NCI-H2107 treated with DMSO at 0.1 percent for 48 hours (cell line): ENCODE measurements around the gene NDUFV1.
"Not testable (repeated sequence)": the region's sequence is repeated elsewhere in the genome, so short reads cannot be mapped to it uniquely, and the experiment has no call there.

ENCODE experiments used
- DNase-seq: peaks from one replicate; lab custom pipeline; 2025; ENCODE audit not compliant: unreplicated experiment; lab: John Stamatoyannopoulos, UW

The NDUFV1 gene

DNA sequence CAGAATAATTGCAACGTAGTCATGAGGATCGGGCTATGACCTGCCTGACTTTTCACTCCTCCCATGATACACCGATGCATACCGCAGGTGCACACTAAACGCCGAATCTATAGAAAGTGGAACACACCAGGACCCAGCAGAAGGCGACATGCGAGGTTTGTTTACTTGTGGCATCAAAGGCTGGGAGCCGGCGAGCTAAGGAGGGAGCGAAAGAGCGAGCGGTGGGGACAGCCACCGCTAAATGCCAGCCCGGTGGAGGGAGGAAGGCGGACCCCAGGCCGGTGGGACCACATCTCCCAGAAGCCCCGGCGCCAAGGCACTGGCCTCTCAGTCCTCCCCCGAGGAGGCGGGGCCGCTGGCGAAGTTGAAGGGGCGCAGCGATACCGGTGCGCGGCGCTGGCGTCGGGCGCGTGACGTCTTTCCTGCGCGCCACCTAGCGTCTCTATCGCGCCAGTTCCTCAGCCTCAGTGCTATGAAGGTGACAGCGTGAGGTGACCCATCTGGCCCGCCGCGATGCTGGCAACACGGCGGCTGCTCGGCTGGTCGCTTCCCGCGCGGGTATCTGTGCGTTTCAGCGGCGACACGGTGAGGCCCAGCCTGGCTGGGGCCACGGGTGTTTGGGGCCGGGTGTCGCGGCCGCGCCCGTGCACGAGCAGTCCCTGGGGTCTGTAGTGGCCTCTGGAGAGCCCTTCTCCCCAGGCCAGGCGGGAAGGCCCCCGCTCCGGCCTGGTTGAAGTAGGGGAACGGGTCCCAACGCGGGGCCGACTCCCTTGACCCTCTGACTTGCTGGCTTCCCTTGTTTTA, at the start of gene NDUFV1:
Gene NDUFV1, plus strand, starts transcription at position 445 of the 804 bp plus-strand sequence. Its CDS starts 69 bp downstream, at position 514.
- DNase-seq: peak; percentile 83

DNA sequence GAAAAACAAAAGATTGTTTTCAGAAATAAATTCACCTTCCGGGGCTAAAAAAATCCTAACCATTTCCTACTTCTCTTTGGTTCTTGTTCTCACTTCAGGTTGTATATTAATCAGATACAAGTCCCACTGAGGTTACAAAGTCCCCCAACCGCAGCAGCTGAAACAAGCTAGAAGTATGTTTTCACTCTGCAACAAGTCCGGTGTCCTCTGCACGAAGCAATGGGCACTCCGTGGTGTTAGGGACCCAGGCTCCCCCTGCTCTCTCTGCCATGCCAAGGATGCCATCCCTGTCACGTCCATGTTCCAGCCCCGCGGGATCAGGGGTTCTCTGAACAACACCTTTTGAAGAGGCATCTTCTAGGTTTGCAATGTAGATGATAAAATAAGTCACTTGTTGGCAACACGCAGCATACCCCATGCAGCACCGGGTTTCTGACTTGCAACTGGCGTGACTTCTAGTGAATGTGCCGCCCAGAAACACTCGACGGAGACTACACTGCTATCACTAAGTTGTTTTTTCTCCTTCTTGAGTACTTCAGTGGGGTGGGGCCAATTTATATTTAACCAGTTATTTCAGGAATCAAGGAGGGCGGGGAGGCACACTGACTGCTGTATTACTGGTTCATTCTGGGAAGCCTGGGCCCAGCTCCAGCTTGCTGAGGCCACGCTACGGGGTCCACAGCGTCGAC, 48.5 kb upstream of the NDUFV1 start:
- DNase-seq: no peak

DNA sequence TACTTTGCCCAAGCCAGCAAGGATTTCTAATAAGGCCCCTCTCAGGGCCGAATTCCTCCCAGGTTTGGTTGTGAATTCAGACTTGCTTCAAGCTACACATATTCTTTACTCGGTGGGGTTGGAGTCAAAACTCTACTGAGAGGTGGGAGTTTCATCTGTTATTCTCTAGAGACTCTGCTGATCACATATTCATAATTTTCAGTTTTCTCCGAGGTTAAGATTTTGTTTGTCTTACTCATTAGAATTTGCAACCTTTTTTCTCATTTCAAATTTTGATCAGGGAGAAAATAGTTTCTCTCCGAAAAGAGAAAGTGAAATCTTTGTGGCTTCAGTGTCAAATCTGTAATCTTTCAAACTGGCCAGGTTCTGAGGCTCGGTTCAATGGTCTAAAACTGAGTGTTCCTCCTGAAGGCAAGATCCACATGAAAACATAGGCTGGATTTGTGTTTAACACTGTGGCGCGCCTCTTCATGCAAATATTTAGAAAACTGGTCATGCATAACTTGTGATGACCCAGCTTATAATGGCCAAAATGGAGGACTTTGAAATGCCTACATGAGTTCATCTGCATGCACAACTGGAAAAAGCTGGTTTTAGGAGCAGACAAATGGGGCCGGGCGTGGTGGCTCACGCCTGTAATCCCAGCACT, 44.6 kb upstream of the NDUFV1 start:
- DNase-seq: no peak

DNA sequence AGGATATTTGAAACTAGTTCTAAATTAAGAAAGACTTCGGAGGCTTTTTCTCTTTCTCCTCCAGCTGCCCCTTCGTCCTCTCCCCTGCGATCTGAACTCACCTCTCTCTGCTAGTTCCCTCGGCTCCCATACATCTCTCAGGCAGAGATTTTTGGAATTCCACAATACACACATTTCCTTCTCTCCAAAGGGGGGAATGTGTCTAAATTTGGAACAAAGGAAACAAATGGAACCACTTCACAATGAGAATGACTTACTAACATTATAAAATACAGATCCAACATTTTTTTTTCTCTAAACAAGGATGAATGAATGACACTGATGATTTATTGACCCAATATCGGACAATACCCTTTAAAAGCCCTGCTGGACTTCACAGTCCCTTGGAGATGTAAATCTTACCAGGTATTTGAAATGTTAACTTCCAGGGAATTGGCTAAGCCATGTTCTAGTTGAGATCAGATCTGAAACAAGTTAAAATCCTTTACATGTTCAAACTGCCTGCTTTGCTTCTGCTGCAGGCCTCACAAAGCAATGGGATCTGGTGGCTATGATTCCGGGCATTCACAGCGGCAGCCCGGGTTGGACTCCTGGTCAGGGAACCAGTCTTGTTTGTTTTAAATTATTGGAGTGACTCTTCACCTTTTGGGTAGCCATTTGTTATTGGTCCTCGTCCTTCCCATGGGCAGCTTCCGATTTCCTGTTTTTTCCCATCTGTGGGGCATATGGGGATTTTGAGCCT, 43.6 kb upstream of the NDUFV1 start:
- no peak for DNase-seq

DNA sequence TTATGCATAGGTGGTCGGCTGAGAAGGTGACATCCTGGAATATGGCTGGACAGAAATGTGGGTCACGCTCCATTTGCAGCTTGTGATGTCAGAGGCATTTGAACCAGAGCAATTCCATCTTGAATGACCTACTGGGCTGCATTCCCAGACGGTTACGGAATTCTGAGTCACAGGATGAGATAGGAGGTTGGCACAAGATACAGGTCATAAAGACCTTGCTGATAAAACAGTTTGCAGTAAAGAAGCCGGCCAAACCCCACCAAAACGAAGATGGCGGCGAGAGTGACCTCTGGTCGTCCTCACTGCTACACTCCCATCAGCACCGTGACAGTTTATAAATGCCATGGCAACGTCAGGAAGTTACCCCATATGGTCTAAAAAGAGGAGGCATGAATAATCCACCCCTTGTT, 43.0 kb upstream of the NDUFV1 start:
- not testable (repeated sequence) for DNase-seq

DNA sequence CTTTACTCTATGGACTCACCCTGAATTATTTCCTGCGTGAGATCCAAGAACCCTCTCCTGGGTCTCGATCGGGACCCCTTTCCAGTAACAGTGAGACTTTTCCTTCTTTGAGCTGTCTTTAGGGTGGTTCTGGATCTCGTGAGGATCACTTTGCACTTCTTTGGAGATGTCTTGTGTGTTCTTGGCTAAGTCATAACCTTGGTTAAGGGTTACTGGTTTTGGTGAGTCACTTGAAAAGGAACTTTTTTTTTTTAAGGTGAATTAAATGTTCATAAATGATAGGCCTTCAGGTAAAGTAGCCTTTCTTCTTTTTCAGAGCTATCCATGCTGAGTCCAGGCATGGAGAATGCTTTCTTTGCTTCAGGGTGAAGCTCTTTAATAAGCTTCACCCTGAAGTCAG, 42.5 kb upstream of the NDUFV1 start:
- no peak for DNase-seq

DNA sequence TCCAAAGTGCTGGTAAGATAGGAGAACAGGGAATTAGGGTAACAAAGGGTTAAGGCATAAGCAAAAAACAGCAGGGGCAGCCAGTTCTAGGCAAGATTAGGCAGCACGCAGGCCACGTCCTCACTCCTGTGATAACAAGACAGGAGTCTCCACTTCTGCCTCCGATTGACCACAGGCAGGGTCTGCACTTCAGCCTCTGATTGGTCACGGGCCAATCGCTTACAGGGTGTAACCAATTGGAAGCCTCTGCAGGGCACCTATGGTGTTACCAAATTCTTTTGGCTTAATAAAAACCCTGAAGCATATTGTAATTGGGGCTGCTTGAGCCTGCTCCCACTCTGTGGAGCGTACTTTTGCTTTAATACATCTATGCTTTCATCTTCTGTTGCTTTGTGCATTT, 35.3 kb upstream of the NDUFV1 start:
- no peak for DNase-seq

DNA sequence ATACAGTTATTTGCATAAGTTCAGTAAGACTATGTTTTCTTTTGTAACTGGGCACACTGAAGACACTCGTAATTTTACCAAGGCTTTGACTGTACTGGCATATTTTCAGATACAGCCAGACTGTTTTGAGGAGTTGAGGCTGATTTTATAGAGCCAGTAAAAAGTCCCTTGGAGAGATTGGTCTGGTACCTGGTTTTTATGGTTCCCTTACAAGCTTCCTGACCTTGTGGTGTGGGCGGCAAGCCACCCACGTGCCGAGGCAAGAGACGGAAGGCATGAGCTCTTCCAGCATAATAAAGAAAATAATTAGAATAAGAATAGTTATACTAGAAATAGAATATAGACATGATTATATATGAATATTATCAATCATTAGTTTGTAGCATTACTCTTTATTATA, 34.4 kb upstream of the NDUFV1 start:
- no peak for DNase-seq

DNA sequence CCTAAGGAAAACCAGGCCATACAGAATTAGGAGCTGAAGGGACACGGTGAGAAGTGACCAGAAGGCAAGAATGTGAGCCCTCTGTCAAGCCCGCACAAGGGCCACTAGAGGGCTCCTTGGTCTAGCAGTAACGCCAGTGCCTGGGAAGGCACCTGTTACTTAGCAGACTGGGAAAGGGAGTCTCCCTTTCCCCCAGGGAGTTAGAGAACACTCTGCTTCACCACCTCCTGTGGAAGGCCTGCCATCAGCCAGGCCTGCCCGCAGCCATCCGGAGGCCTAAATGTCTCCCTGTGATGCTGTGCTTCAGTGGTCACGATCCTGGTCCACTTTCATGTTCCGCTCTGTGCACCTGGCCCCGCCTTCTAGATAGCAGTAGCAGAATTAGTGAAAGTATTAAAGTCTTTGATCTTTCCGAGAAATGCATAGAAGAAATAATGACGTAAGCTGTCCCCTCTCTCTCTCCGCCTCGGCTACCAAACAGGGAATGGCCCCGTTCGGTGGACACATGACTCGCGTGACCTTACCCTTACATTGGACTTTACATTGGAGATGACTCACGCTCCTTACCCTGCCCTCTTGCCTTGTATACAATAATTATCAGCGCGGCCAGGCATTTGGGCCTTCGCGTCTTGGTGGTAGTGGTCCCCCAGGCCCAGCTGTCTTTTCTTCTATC, 33.9 kb upstream of the NDUFV1 start:
- DNase-seq: peak; percentile 24

DNA sequence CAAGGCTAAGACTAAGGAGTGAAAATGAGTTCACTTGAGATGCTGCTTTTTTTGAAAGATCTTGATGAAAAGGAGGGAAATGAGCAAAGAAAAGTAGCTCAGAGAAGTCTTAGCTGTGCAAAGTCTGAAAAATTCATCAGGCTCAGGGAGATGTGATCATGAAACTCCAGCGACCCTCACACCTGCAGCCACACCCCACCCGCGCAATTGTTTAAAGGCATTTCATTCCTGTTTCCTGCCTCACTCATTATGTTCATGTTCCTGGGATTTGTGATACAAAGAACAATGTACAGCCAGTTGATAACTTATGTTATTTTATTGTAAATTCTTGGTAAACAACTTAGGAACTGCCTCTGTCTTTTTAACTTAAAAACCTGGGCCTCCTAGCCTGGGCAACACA, 31.8 kb upstream of the NDUFV1 start:
- no peak for DNase-seq

DNA sequence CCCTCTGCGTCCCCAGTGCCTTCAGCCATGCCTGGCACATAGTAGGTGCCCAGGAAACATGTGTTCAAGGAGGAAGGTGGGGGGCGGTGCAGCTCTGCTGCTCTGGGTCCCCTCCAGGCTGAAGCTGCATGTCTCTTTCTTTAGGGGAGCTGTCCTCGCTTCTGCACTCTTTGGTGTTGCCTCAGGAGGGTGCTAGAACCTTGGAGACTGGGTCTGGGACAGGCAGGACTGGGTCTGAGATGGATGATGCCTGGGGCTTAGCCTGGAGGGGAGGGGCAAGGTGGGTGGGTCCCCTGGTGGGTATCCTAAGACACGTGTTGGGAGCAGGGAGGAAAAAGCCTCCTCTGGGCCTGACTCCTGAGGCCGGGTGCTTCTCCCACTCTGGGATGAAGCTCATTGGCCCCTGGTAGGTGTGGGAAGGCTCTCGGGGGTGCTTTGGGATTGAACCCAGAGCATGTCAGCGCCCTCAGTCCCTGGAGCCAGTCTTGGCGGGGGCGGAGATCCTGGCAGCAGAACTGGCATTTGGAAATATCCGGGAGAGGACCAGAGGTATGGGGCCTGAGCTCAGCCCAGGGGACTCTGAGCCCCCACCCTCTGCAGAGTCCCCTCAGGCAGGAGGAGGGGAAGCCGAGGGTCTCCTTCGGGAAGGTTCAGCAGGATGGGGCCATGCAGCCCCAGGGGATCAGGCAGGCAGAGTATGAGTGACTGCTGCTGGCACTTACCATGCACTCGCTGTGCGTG, 29.8 kb upstream of the NDUFV1 start:
- DNase-seq: no peak

DNA sequence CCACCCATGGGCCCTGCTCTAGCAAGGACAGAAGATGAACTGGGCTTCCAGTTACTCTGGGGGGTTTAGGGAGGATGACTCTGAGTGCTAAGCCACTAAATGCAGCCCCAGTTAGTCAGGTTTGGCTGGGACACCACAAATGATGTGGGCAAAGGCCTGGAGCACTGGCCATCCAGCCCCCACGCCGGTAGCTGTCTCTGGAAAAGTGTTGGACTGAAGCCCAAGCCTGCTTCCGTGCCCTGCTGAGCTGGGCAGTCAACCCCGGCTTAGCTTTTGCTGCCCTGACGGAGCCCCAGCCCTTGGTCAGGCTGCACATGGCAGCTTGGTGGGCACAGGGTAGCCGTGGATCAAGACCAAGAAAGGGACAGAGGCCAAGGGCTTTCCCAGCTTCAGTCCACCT, 28.8 kb upstream of the NDUFV1 start:
- no peak for DNase-seq

DNA sequence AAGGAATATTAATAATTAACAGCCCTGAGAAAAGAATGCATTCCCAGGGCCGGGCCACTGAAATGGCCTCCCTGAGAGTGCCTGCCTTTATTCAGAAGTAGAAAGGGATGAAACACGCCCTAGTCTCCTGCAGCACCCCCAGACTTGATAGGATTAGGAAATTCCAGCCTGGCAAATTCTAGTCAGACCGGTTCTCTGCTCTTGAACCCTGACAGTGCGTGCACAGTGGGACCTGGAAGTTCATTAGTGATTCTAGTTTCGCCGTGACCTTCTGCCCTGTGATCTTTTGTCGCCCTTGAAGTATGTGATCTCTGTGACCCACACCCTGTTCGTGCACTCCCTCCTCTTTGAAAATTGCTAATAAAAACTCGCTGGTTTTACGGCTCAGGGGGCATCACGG, 25.3 kb upstream of the NDUFV1 start:
- DNase-seq: no peak

DNA sequence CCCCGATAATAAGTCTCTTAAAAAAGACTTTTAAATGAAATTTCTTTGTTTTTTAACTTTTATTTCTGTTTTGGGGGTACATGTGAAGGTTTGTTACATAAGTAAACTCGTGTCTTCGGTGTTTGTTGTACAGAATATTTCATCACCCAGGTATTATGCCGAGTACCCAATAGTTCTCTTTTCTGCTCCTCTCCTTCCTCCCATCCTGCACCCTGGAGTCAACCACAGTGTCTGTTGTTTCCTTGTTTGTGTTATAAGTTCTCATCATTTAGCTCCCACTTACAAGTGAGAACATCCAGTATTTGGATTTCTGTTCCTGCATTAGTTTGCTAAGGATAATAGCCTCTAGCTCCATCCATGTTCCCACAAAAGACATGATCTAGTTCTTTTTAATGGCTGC, 24.7 kb upstream of the NDUFV1 start:
- DNase-seq: no peak

DNA sequence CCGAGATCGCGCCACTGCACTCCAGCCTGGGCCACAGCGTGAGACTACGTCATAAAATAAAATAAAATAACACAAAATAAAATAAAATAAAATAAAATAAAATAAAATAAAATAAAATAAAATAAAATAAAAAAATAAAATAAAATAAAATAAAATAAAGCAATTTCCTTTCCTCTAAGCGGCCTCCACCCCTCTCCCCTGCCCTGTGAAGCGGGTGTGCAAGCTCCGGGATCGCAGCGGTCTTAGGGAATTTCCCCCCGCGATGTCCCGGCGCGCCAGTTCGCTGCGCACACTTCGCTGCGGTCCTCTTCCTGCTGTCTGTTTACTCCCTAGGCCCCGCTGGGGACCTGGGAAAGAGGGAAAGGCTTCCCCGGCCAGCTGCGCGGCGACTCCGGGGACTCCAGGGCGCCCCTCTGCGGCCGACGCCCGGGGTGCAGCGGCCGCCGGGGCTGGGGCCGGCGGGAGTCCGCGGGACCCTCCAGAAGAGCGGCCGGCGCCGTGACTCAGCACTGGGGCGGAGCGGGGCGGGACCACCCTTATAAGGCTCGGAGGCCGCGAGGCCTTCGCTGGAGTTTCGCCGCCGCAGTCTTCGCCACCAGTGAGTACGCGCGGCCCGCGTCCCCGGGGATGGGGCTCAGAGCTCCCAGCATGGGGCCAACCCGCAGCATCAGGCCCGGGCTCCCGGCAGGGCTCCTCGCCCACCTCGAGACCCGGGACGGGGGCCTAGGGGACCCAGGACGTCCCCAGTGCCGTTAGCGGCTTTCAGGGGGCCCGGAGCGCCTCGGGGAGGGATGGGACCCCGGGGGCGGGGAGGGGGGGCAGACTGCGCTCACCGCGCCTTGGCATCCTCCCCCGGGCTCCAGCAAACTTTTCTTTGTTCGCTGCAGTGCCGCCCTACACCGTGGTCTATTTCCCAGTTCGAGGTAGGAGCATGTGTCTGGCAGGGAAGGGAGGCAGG, 23.2 kb upstream of the NDUFV1 start, which contains the start of gene GSTP1:
Gene GSTP1, plus strand, starts transcription at position 566 of the 958 bp plus-strand sequence. Its CDS starts 32 bp downstream, at position 598.
- DNase-seq: peak; percentile 24

DNA sequence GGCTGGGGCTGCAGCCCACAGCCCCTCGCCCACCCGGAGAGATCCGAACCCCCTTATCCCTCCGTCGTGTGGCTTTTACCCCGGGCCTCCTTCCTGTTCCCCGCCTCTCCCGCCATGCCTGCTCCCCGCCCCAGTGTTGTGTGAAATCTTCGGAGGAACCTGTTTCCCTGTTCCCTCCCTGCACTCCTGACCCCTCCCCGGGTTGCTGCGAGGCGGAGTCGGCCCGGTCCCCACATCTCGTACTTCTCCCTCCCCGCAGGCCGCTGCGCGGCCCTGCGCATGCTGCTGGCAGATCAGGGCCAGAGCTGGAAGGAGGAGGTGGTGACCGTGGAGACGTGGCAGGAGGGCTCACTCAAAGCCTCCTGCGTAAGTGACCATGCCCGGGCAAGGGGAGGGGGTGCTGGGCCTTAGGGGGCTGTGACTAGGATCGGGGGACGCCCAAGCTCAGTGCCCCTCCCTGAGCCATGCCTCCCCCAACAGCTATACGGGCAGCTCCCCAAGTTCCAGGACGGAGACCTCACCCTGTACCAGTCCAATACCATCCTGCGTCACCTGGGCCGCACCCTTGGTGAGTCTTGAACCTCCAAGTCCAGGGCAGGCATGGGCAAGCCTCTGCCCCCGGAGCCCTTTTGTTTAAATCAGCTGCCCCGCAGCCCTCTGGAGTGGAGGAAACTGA, 22.4 kb upstream of the NDUFV1 start:
- no peak for DNase-seq

DNA sequence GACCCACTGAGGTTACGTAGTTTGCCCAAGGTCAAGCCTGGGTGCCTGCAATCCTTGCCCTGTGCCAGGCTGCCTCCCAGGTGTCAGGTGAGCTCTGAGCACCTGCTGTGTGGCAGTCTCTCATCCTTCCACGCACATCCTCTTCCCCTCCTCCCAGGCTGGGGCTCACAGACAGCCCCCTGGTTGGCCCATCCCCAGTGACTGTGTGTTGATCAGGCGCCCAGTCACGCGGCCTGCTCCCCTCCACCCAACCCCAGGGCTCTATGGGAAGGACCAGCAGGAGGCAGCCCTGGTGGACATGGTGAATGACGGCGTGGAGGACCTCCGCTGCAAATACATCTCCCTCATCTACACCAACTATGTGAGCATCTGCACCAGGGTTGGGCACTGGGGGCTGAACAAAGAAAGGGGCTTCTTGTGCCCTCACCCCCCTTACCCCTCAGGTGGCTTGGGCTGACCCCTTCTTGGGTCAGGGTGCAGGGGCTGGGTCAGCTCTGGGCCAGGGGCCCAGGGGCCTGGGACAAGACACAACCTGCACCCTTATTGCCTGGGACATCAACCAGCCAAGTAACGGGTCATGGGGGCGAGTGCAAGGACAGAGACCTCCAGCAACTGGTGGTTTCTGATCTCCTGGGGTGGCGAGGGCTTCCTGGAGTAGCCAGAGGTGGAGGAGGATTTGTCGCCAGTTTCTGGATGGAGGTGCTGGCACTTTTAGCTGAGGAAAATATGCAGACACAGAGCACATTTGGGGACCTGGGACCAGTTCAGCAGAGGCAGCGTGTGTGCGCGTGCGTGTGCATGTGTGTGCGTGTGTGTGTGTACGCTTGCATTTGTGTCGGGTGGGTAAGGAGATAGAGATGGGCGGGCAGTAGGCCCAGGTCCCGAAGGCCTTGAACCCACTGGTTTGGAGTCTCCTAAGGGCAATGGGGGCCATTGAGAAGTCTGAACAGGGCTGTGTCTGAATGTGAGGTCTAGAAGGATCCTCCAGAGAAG, 21.6 kb upstream of the NDUFV1 start:
- no peak for DNase-seq
